Fibroblast of lung (primary cell): ENCODE data around the gene ABCC5. TPM values are rescaled to one million over a fixed set of nuclear protein-coding genes. Genes with fewer than 3 reads are reported as not detected.

ENCODE experiments used
- DNase-seq, 2 donors: peaks; one replicate each; pipeline versions ENCODE4 v3.0.0 to v3.0.0-alpha.2; 2010; ENCODE audit warnings: low read depth in 2 of 2
- H2AFZ ChIP-seq: 2 replicates; pipeline ENCODE4 v1.5.1; 2012; ENCODE audit warnings: low read length, control low read depth, inconsistent platforms
- H3K27ac ChIP-seq: 2 replicates; pipeline ENCODE4 v1.5.1; 2011; ENCODE audit warnings: low read length, control low read depth; ENCODE audit not compliant: insufficient read depth
- H3K27me3 ChIP-seq: 2 replicates; pipeline ENCODE4 v1.5.1; 2011; ENCODE audit warnings: mild to moderate bottlenecking, low read length; ENCODE audit not compliant: control insufficient read depth, insufficient read depth
- H3K36me3 ChIP-seq: 2 replicates; pipeline ENCODE4 v1.5.1; 2011; ENCODE audit warnings: low read length; ENCODE audit not compliant: control insufficient read depth, insufficient read depth
- H3K4me1 ChIP-seq: 2 replicates; pipeline ENCODE4 v1.5.1; 2011; ENCODE audit warnings: low read length; ENCODE audit not compliant: control insufficient read depth, insufficient read depth; ENCODE audit errors: extremely low read depth
- H3K4me2 ChIP-seq: 2 replicates; pipeline ENCODE4 v1.5.1; 2011; ENCODE audit warnings: low read length, control low read depth; ENCODE audit not compliant: insufficient read depth; ENCODE audit errors: extremely low read depth
- H3K4me3 ChIP-seq, 4 experiments: fragments of 200-600 bp in 1 of 4; sonication (generic) in 1 of 4; replicated peaks in 1 of 4; 2 replicates each; pipeline ENCODE4 v1.5.1; 2011 to 2016; ENCODE audit warnings: low read length in 4 of 4, low read depth in 3 of 4, mild to moderate bottlenecking in 3 of 4, control low read depth in 2 of 4, inconsistent platforms in 1 of 4, mixed read lengths in 1 of 4; ENCODE audit not compliant: insufficient read depth in 1 of 4; ENCODE audit errors: control extremely low read depth in 1 of 4
- H3K79me2 ChIP-seq: 2 replicates; pipeline ENCODE4 v1.5.1; 2012; ENCODE audit warnings: mild to moderate bottlenecking, low read length, inconsistent platforms; ENCODE audit not compliant: control insufficient read depth, insufficient read depth
- H3K9ac ChIP-seq: 2 replicates; pipeline ENCODE4 v1.5.1; 2011; ENCODE audit warnings: mild to moderate bottlenecking, low read length, control low read depth; ENCODE audit not compliant: insufficient read depth
- H3K9me3 ChIP-seq: 2 replicates; pipeline ENCODE4 v1.5.1; 2012; ENCODE audit warnings: low read depth, low read length; ENCODE audit not compliant: control insufficient read depth, insufficient read depth
- H4K20me1 ChIP-seq: 2 replicates; pipeline ENCODE4 v1.5.1; 2011; ENCODE audit warnings: low read length; ENCODE audit not compliant: control insufficient read depth, insufficient read depth; ENCODE audit errors: extremely low read depth
- CTCF ChIP-seq, 2 donors: IDR thresholded peaks in 1 of 2; conservative IDR thresholded peaks in 1 of 2; 1 replicate in 1 of 2; 2 replicates in 1 of 2; pipeline ENCODE4 v1.5.1; 2011 to 2012; ENCODE audit warnings: low read length in 2 of 2, control low read depth in 1 of 2, inconsistent platforms in 1 of 2, low read depth in 1 of 2, mild to moderate bottlenecking in 1 of 2
- EZH2 ChIP-seq: IDR thresholded peaks from 2 replicates; pipeline ENCODE4 v1.5.1; 2012; ENCODE audit warnings: low read length, control low read depth, mild to moderate bottlenecking; ENCODE audit errors: missing control alignments
- polyA plus RNA-seq, 2 donors: library from polyadenylated mRNA; depleted of rRNA in 1 of 2; stranded (reverse) in 1 of 2; unstranded in 1 of 2; fragments of >200 nt; gene quantifications; 2 replicates each; pipeline ENCODE4 v1.2.1, GENCODE V29; 2011 to 2012; ENCODE audit warnings: missing spikeins in 1 of 2
- total RNA-seq: library from RNA; depleted of rRNA; stranded (reverse); fragments of >200 nt; gene quantifications from 2 replicates; pipeline ENCODE4 v1.2.1, GENCODE V29; 2014

ABCC5 gene
- total and polyA plus RNA-seq, 2 donors (not counting 1 experiment from before 2014, with no cell fraction given): 13.2 to 18.8 TPM

GRCh38 chr3:184002469-184002868 lies 15.2 kb downstream of the ABCC5 start:
- DNase-seq: no peak
- Histone ChIP-seq H3K36me3 (no peaks in the 10 kb centered on the region), H3K4me2 (no peak overlapping the region), H3K27me3 (no peaks in the 10 kb centered on the region), H3K4me3 (no peak overlapping the region), H4K20me1 (no peaks in the 10 kb centered on the region), H3K9me3 (no peaks in the 10 kb centered on the region), H3K27ac (no peak overlapping the region), H2AFZ (no peak overlapping the region), H3K4me1 (peaks cover 5% of the 10 kb centered on the region), H3K9ac (no peak overlapping the region), H3K79me2 (peaks cover 2% of the 10 kb centered on the region)
- TF ChIP-seq EZH2 (no peak), CTCF (conservative IDR thresholded peaks at IDR 0.05 in 1 of 2, IDR thresholded peaks at IDR 0.05 in 1 of 2; ENCODE audit: low read depth in 1 of 2, low read length in 2 of 2) (no peak)

GRCh38 chr3:184001761-184002160 lies 15.9 kb downstream of the ABCC5 start:
- Histone ChIP-seq H3K4me2 (no peak overlapping the region), H3K27ac (no peak overlapping the region), H3K4me3 (no peak overlapping the region), H3K9me3 (no peaks in the 10 kb centered on the region), H3K27me3 (no peaks in the 10 kb centered on the region), H3K79me2 (peaks cover 2% of the 10 kb centered on the region), H3K36me3 (no peaks in the 10 kb centered on the region), H3K9ac (no peak overlapping the region), H3K4me1 (peaks cover 5% of the 10 kb centered on the region), H2AFZ (no peak overlapping the region), H4K20me1 (no peaks in the 10 kb centered on the region)
- DNase-seq: no peak
- TF ChIP-seq CTCF (conservative IDR thresholded peaks at IDR 0.05 in 1 of 2, IDR thresholded peaks at IDR 0.05 in 1 of 2; ENCODE audit: low read depth in 1 of 2, low read length in 2 of 2) (no peak), EZH2 (no peak)

- no peaks in the 10 kb centered on the region for H3K27me3 ChIP-seq
- H3K4me1 ChIP-seq: no peaks in the 10 kb centered on the region
- no peak overlapping the region for H2AFZ ChIP-seq
- peaks cover 1% of the 10 kb centered on the region for H3K36me3 ChIP-seq
- no peak for DNase-seq
- H4K20me1 ChIP-seq: no peaks in the 10 kb centered on the region
- H3K9ac ChIP-seq: no peak overlapping the region
- TF ChIP-seq CTCF (conservative IDR thresholded peaks at IDR 0.05 in 1 of 2, IDR thresholded peaks at IDR 0.05 in 1 of 2; ENCODE audit: low read depth in 1 of 2, low read length in 2 of 2) (no peak), EZH2 (no peak)
- no peaks in the 10 kb centered on the region for H3K9me3 ChIP-seq
- no peak overlapping the region for H3K27ac ChIP-seq
- no peak overlapping the region for H3K4me3 ChIP-seq
- H3K79me2 ChIP-seq: no peaks in the 10 kb centered on the region
- no peak overlapping the region for H3K4me2 ChIP-seq
Measured at GRCh38 chr3:183991403-183991802, 26.3 kb downstream of the ABCC5 start.
